Measurements from ENCODE around the gene M1AP.

- TF ChIP-seq CTCF (IDR thresholded peaks at IDR 0.05 in 4 of 5, conservative IDR thresholded peaks at IDR 0.05 in 1 of 5) (no peak), POLR2A (IDR thresholded peaks at IDR 0.05) (no peak)
These were observed 34.4 kb upstream of the M1AP start for GRCh38 chr2:74682501-74682900.

Measured in gastrocnemius medialis (tissue), 4 donors.